Activated naive CD4-positive, alpha-beta T cell treated with anti-CD3 and anti-CD28 coated beads, Interleukin-2, amount 10 ng/mL, durations not matched to agents 5 hours and 36 hours (primary cell): ENCODE measurements around the gene PCLO. TPM values are rescaled to one million over a fixed set of nuclear protein-coding genes. Genes with fewer than 3 reads are reported as not detected.

Source experiments
- total RNA-seq, 2 experiments: library from RNA; stranded (reverse); gene quantifications; one replicate each; pipeline ENCODE4 v1.2.3, GENCODE V29; 2021

The PCLO gene
- total RNA-seq, result not detected

GRCh38 chr7:83162402-83163256 is at the start of gene PCLO:
Gene PCLO, minus strand, starts transcription at chr7:83162884. Its CDS starts 292 bp downstream, at chr7:83162592.

